ENCODE results near the gene MLH3. TPM values are rescaled to one million over a fixed set of nuclear protein-coding genes. Genes with fewer than 3 reads are reported as not detected.
A peak's percentile ranks its signal among the peaks of the same experiment; 100 is the strongest.

MLH3 gene
- total RNA-seq, 1 donor from 2014 or later: 41.5 TPM

DNA sequence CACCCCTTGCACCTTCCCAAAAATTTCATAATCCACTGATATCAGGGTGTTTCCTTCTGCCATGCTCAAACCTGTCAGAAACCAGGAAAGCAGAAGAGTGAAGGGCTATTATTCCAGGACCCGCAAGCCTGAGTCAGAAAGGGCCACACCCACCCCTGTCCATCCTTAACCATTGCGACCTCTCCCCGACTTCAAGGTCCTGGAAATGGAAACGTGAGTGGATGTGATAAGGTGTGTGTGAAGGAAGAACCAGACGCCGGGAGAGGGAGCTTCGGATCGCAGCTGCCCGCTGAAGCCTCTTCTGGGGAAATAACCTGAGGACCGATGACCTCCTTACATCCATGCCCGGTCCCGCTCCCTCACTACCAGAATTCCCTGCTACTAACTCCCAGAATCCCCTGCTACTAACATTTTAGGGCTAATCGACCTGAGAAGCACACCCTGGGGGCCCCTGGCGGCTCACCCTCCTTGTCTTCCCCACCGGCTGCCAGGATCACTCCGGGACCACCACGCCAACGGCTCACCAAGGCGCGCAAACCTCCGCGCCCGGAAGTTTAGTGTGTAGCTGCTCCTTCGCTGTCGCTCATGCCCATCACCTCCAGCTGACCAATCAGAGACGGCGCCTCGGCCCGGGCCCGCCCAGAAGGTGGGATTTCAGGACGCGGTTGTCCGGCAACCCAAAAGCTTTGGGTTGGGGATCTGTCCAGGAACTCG is 12.4 kb upstream of the MLH3 start, which contains the start of gene ACYP1:
Gene ACYP1, minus strand, starts transcription at position 534 of the 714 bp plus-strand sequence. Its CDS starts 471 bp downstream, at position 63.
- Mint-ChIP-seq H3K4me3 (peak within 1 kb of the TSS; percentile 98), H3K9me3 (peaks cover 10% of the 10 kb centered on the region), H3K27ac (no peak within 1 kb of the TSS), H3K27me3 (ENCODE audit: insufficient read depth, low read depth) (peaks cover 4% of the 10 kb centered on the region), H3K36me3 (peaks cover 18% of the 10 kb centered on the region), H3K4me1 (peaks cover 15% of the 10 kb centered on the region)
- TF ChIP-seq, protein P1, sequence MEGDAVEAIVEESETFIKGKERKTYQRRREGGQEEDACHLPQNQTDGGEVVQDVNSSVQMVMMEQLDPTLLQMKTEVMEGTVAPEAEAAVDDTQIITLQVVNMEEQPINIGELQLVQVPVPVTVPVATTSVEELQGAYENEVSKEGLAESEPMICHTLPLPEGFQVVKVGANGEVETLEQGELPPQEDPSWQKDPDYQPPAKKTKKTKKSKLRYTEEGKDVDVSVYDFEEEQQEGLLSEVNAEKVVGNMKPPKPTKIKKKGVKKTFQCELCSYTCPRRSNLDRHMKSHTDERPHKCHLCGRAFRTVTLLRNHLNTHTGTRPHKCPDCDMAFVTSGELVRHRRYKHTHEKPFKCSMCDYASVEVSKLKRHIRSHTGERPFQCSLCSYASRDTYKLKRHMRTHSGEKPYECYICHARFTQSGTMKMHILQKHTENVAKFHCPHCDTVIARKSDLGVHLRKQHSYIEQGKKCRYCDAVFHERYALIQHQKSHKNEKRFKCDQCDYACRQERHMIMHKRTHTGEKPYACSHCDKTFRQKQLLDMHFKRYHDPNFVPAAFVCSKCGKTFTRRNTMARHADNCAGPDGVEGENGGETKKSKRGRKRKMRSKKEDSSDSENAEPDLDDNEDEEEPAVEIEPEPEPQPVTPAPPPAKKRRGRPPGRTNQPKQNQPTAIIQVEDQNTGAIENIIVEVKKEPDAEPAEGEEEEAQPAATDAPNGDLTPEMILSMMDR (IDR thresholded peaks at IDR 0.05): peak; percentile 15
- no peak for TF ChIP-seq EZH2phosphoT487 (IDR thresholded peaks at IDR 0.05)
- H3K27me3 ChIP-seq: peaks cover 16% of the 10 kb centered on the region
- peak within 1 kb of the TSS; percentile 86 for H3K4me3 ChIP-seq
- H3K4me2 ChIP-seq: peak within 1 kb of the TSS; percentile 90
- H3F3A ChIP-seq (ENCODE audit: low read depth): peaks cover 17% of the 10 kb centered on the region
- H3K36me3 ChIP-seq: peaks cover 7% of the 10 kb centered on the region
- peak within 1 kb of the TSS; percentile 96 for H2AFZ ChIP-seq (replicated peaks)
- peak; percentile 95 for DNase-seq (ENCODE audit: low spot score)
- no peaks in the 10 kb centered on the region for H3K9me3 ChIP-seq (ENCODE audit: low read depth)
- H4K20me1 ChIP-seq (ENCODE audit: low read depth): no peaks in the 10 kb centered on the region
- H3K79me2 ChIP-seq (ENCODE audit: low read depth): peaks cover 31% of the 10 kb centered on the region
- H3K9ac ChIP-seq: peak within 1 kb of the TSS; percentile 55
- H3K4me1 ChIP-seq: peaks cover 13% of the 10 kb centered on the region
- H3K27ac ChIP-seq: no peak within 1 kb of the TSS

DNA sequence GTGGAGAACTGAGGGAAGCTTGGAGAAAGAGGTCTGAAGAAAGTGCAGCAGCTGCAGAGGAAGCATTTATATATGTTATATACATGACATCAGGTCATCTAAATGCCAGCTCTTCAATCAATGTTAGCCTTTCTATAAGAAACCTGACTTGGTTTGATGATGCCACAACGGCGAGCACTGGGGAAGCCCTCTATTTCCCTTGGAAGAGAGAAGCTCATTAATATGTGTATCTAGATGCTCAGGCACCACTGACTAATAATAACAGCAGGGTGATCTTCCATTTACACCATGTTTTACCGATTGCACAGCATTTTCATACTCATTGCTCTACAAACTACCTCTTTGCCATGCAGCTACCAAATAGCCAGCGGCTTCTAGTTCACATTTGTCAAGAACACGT is 11.7 kb upstream of the MLH3 start:
- H3K36me3 ChIP-seq: peaks cover 7% of the 10 kb centered on the region
- peak overlapping the region; percentile 98 for H3K4me3 Mint-ChIP-seq
- H3K79me2 ChIP-seq (ENCODE audit: low read depth): peaks cover 36% of the 10 kb centered on the region
- no peaks in the 10 kb centered on the region for H3K9me3 ChIP-seq (ENCODE audit: low read depth)
- peaks cover 4% of the 10 kb centered on the region for H3K27me3 Mint-ChIP-seq (ENCODE audit: insufficient read depth, low read depth)
- peak overlapping the region; percentile 96 for H2AFZ ChIP-seq (replicated peaks)
- H3K9ac ChIP-seq: peak overlapping the region; percentile 55
- H3K27me3 ChIP-seq: peaks cover 10% of the 10 kb centered on the region
- peak overlapping the region; percentile 86 for H3K4me3 ChIP-seq
- peaks cover 17% of the 10 kb centered on the region for H3F3A ChIP-seq (ENCODE audit: low read depth)
- no peak overlapping the region for H3K27ac Mint-ChIP-seq
- no peaks in the 10 kb centered on the region for H4K20me1 ChIP-seq (ENCODE audit: low read depth)
- no peak overlapping the region for H3K27ac ChIP-seq
- no peak for DNase-seq (ENCODE audit: low spot score)
- peaks cover 10% of the 10 kb centered on the region for H3K9me3 Mint-ChIP-seq
- no peak for TF ChIP-seq EZH2phosphoT487 (IDR thresholded peaks at IDR 0.05)
- TF ChIP-seq, protein P1 (IDR thresholded peaks at IDR 0.05): no peak
- TF ChIP-seq EZH2 (IDR thresholded peaks at IDR 0.05): no peak
- H3K4me2 ChIP-seq: peak overlapping the region; percentile 90
- peaks cover 15% of the 10 kb centered on the region for H3K4me1 Mint-ChIP-seq
- H3K36me3 Mint-ChIP-seq: peaks cover 22% of the 10 kb centered on the region
- H3K4me1 ChIP-seq: peaks cover 8% of the 10 kb centered on the region

DNA sequence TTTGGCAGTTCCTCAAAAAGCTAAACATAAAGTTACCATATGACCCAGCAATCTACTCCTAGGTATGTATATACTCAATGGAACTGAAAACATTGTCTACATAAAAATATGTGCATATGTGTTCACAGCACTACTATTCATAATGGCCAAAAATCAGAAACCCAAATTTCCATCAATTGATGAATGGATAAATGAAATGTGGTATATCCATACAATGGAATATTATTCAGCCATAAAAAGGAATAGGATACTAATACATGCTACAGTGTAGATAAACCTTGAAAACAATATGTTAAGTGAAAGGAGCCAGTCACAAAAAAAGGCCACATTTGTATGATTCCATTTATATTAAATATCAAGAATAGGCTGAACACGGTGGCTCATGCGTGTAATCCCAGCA is 9.2 kb upstream of the MLH3 start:
- H3K79me2 ChIP-seq (ENCODE audit: low read depth): peaks cover 36% of the 10 kb centered on the region
- peaks cover 32% of the 10 kb centered on the region for H3K36me3 Mint-ChIP-seq
- no peak overlapping the region for H3K9ac ChIP-seq
- H3K4me1 ChIP-seq: peaks cover 8% of the 10 kb centered on the region
- H2AFZ ChIP-seq (replicated peaks): no peak overlapping the region
- H3K27ac ChIP-seq: no peak overlapping the region
- peaks cover 10% of the 10 kb centered on the region for H3K9me3 Mint-ChIP-seq
- no peaks in the 10 kb centered on the region for H4K20me1 ChIP-seq (ENCODE audit: low read depth)
- peaks cover 7% of the 10 kb centered on the region for H3K36me3 ChIP-seq
- no peak overlapping the region for H3K27ac Mint-ChIP-seq
- H3K4me3 Mint-ChIP-seq: no peak overlapping the region
- DNase-seq (ENCODE audit: low spot score): no peak
- H3K9me3 ChIP-seq (ENCODE audit: low read depth): no peaks in the 10 kb centered on the region
- H3K27me3 ChIP-seq: no peaks in the 10 kb centered on the region
- no peak overlapping the region for H3K4me2 ChIP-seq
- peaks cover 17% of the 10 kb centered on the region for H3F3A ChIP-seq (ENCODE audit: low read depth)
- peaks cover 4% of the 10 kb centered on the region for H3K27me3 Mint-ChIP-seq (ENCODE audit: insufficient read depth, low read depth)
- H3K4me3 ChIP-seq: no peak overlapping the region
- TF ChIP-seq, protein P1 (IDR thresholded peaks at IDR 0.05): no peak
- TF ChIP-seq EZH2phosphoT487 (IDR thresholded peaks at IDR 0.05) (no peak), EZH2 (IDR thresholded peaks at IDR 0.05) (no peak)
- peaks cover 15% of the 10 kb centered on the region for H3K4me1 Mint-ChIP-seq

Measured in neural progenitor cell (in vitro differentiated cells).